ENCODE measurements around the gene PEDS1. TPM values are rescaled to one million over a fixed set of nuclear protein-coding genes. Genes with fewer than 3 reads are reported as not detected.

Gene PEDS1
- total and polyA plus RNA-seq, 2 of the 13 experiments (the other 11 are each of a cell fraction or from before 2014, with no cell fraction given): 30.5 to 93.9 TPM

DNA sequence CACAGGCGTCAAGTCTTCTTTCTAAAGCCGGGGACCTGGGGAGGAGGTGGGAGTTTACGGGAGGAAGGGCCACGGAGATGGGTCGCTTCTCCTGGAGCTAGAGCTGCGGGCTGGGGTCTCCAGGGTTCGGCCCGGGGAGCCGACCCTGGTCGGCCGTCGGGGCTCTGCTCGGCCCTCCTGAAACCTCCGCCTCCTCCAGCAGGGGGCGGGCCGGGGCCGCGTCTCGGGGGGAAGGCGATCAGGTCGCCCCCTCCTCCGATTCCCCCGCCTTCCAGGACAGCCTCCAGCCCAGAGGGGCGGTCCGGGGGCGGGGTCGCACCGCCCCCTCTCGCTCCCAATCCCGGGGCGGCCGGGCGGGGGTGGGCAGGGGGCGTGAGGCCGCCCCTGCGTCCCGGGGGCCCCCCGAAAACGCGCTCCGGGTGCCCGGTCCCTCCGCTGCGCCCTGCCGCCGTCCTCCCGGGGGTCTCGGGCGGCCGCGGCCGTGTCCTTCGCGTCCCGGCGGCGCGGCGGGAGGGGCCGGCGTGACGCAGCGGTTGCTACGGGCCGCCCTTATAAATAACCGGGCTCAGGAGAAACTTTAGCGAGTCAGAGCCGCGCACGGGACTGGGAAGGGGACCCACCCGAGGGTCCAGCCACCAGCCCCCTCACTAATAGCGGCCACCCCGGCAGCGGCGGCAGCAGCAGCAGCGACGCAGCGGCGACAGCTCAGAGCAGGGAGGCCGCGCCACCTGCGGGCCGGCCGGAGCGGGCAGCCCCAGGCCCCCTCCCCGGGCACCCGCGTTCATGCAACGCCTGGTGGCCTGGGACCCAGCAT is 36.9 kb upstream of the PEDS1 start, which contains the start of gene CEBPB (continued):
- TF ChIP-seq, protein P1, sequence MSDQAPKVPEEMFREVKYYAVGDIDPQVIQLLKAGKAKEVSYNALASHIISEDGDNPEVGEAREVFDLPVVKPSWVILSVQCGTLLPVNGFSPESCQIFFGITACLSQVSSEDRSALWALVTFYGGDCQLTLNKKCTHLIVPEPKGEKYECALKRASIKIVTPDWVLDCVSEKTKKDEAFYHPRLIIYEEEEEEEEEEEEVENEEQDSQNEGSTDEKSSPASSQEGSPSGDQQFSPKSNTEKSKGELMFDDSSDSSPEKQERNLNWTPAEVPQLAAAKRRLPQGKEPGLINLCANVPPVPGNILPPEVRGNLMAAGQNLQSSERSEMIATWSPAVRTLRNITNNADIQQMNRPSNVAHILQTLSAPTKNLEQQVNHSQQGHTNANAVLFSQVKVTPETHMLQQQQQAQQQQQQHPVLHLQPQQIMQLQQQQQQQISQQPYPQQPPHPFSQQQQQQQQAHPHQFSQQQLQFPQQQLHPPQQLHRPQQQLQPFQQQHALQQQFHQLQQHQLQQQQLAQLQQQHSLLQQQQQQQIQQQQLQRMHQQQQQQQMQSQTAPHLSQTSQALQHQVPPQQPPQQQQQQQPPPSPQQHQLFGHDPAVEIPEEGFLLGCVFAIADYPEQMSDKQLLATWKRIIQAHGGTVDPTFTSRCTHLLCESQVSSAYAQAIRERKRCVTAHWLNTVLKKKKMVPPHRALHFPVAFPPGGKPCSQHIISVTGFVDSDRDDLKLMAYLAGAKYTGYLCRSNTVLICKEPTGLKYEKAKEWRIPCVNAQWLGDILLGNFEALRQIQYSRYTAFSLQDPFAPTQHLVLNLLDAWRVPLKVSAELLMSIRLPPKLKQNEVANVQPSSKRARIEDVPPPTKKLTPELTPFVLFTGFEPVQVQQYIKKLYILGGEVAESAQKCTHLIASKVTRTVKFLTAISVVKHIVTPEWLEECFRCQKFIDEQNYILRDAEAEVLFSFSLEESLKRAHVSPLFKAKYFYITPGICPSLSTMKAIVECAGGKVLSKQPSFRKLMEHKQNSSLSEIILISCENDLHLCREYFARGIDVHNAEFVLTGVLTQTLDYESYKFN (CRISPR knock-in tag; conservative IDR thresholded peaks at IDR 0.05): 0 out of 2 replicates have a peak, but pooled peaks have one; percentile 25
- peak; percentile 96 for TF ChIP-seq ZSCAN30 (CRISPR knock-in tag; IDR thresholded peaks at IDR 0.05)
- TF ChIP-seq GZF1 (CRISPR knock-in tag; IDR thresholded peaks at IDR 0.05): no peak
- TF ChIP-seq, protein P2, sequence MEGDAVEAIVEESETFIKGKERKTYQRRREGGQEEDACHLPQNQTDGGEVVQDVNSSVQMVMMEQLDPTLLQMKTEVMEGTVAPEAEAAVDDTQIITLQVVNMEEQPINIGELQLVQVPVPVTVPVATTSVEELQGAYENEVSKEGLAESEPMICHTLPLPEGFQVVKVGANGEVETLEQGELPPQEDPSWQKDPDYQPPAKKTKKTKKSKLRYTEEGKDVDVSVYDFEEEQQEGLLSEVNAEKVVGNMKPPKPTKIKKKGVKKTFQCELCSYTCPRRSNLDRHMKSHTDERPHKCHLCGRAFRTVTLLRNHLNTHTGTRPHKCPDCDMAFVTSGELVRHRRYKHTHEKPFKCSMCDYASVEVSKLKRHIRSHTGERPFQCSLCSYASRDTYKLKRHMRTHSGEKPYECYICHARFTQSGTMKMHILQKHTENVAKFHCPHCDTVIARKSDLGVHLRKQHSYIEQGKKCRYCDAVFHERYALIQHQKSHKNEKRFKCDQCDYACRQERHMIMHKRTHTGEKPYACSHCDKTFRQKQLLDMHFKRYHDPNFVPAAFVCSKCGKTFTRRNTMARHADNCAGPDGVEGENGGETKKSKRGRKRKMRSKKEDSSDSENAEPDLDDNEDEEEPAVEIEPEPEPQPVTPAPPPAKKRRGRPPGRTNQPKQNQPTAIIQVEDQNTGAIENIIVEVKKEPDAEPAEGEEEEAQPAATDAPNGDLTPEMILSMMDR (CRISPR knock-in tag; IDR thresholded peaks at IDR 0.05): peak; percentile 96
- TF ChIP-seq SAP130 (CRISPR knock-in tag; IDR thresholded peaks at IDR 0.05; ENCODE audit: low read depth): peak; percentile 91
- peak; percentile 39; the same call in 1 of the 2 replicates for TF ChIP-seq ZNF235 (CRISPR knock-in tag; IDR thresholded peaks at IDR 0.05; ENCODE audit: borderline replicate concordance)
- peak; percentile 93 for TF ChIP-seq GATA4 (IDR thresholded peaks at IDR 0.05; ENCODE audit: borderline replicate concordance, low read depth)
- TF ChIP-seq KDM4B (CRISPR knock-in tag; IDR thresholded peaks at IDR 0.05): peak; percentile 88
- no peak for TF ChIP-seq SCMH1 (CRISPR knock-in tag; IDR thresholded peaks at IDR 0.05; ENCODE audit: borderline replicate concordance)
- TF ChIP-seq TP53 (CRISPR knock-in tag; conservative IDR thresholded peaks at IDR 0.05): no peak
- TF ChIP-seq TCF7L2 (IDR thresholded peaks at IDR 0.05; ENCODE audit: low read depth, low read length): no peak
- no peak for TF ChIP-seq ATF1 (CRISPR knock-in tag; IDR thresholded peaks at IDR 0.05)
- TF ChIP-seq HNRNPL (IDR thresholded peaks at IDR 0.05; ENCODE audit: low read depth, low read length): no peak
- TF ChIP-seq ZNF17 (CRISPR knock-in tag; IDR thresholded peaks at IDR 0.05): no peak
- TF ChIP-seq TARDBP (CRISPR knock-in tag; IDR thresholded peaks at IDR 0.05): no peak; the same call in none of the 2 replicates
- TF ChIP-seq, protein P3, sequence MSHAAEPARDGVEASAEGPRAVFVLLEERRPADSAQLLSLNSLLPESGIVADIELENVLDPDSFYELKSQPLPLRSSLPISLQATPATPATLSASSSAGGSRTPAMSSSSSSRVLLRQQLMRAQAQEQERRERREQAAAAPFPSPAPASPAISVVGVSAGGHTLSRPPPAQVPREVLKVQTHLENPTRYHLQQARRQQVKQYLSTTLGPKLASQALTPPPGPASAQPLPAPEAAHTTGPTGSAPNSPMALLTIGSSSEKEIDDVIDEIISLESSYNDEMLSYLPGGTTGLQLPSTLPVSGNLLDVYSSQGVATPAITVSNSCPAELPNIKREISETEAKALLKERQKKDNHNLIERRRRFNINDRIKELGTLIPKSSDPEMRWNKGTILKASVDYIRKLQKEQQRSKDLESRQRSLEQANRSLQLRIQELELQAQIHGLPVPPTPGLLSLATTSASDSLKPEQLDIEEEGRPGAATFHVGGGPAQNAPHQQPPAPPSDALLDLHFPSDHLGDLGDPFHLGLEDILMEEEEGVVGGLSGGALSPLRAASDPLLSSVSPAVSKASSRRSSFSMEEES (CRISPR knock-in tag; IDR thresholded peaks at IDR 0.05): peak; percentile 80
- no peak for TF ChIP-seq MAFF (IDR thresholded peaks at IDR 0.05; ENCODE audit: low read depth, low read length)
- peak; percentile 87 for TF ChIP-seq ZNF83 (CRISPR knock-in tag; IDR thresholded peaks at IDR 0.05; ENCODE audit: borderline replicate concordance)
- peak; percentile 42 for TF ChIP-seq CHD2 (IDR thresholded peaks at IDR 0.05; ENCODE audit: low read depth, low read length)
- TF ChIP-seq RELA (CRISPR knock-in tag; IDR thresholded peaks at IDR 0.05): no peak
- TF ChIP-seq ZNF891 (CRISPR knock-in tag; IDR thresholded peaks at IDR 0.05): peak; percentile 49; the same call in 1 of the 2 replicates

Measured in HepG2 (cell line).